ENCODE results near the gene EIF4EBP2. TPM values are rescaled to one million over a fixed set of nuclear protein-coding genes. Genes with fewer than 3 reads are reported as not detected.

Gene EIF4EBP2
- total RNA-seq, 1 donor from 2014 or later = 122 TPM

GRCh38 chr10:70410608-70411007 is 6.7 kb downstream of the EIF4EBP2 start:
- H3K4me3 Mint-ChIP-seq = no peak overlapping the region
- peaks cover 5% of the 10 kb centered on the region for H3F3A ChIP-seq (ENCODE audit: low read depth)
- peaks cover 62% of the 10 kb centered on the region for H3K36me3 Mint-ChIP-seq
- no peak overlapping the region for H3K4me3 ChIP-seq
- no peak overlapping the region for H3K9ac ChIP-seq
- peaks cover 33% of the 10 kb centered on the region for H3K4me1 Mint-ChIP-seq
- H3K27ac ChIP-seq = no peak overlapping the region
- H2AFZ ChIP-seq (replicated peaks) = no peak overlapping the region
- peaks cover 74% of the 10 kb centered on the region for H4K20me1 ChIP-seq (ENCODE audit: low read depth)
- peaks cover 98% of the 10 kb centered on the region for H3K79me2 ChIP-seq (ENCODE audit: low read depth)
- peaks cover 5% of the 10 kb centered on the region for H3K27me3 Mint-ChIP-seq (ENCODE audit: insufficient read depth, low read depth)
- no peak for TF ChIP-seq EZH2 (IDR thresholded peaks at IDR 0.05)
- no peak for TF ChIP-seq CTCF (IDR thresholded peaks at IDR 0.05)
- TF ChIP-seq EZH2phosphoT487 (IDR thresholded peaks at IDR 0.05) = no peak
- H3K9me3 Mint-ChIP-seq = peaks cover 13% of the 10 kb centered on the region
- H3K4me2 ChIP-seq = no peak overlapping the region
- no peak overlapping the region for H3K27ac Mint-ChIP-seq
- no peaks in the 10 kb centered on the region for H3K27me3 ChIP-seq
- H3K36me3 ChIP-seq = peaks cover 6% of the 10 kb centered on the region
- no peak for DNase-seq (ENCODE audit: low spot score)
- no peaks in the 10 kb centered on the region for H3K9me3 ChIP-seq (ENCODE audit: low read depth)
- H3K4me1 ChIP-seq = peaks cover 5% of the 10 kb centered on the region

GRCh38 chr10:70412356-70412755 is 8.4 kb downstream of the EIF4EBP2 start:
- Histone ChIP-seq H3K4me3 (no peak overlapping the region), H3K27ac (no peak overlapping the region), H3F3A (ENCODE audit: low read depth) (no peaks in the 10 kb centered on the region), H3K27me3 (no peaks in the 10 kb centered on the region), H3K4me1 (no peaks in the 10 kb centered on the region), H3K9me3 (ENCODE audit: low read depth) (no peaks in the 10 kb centered on the region), H3K9ac (no peak overlapping the region), H3K36me3 (no peaks in the 10 kb centered on the region), H3K4me2 (no peak overlapping the region), H4K20me1 (ENCODE audit: low read depth) (peaks cover 70% of the 10 kb centered on the region), H2AFZ (replicated peaks) (no peak overlapping the region), H3K79me2 (ENCODE audit: low read depth) (peaks cover 98% of the 10 kb centered on the region)
- Mint-ChIP-seq H3K4me3 (no peak overlapping the region), H3K27ac (no peak overlapping the region), H3K36me3 (peaks cover 60% of the 10 kb centered on the region), H3K27me3 (ENCODE audit: insufficient read depth, low read depth) (peaks cover 3% of the 10 kb centered on the region), H3K4me1 (peaks cover 21% of the 10 kb centered on the region), H3K9me3 (peaks cover 13% of the 10 kb centered on the region)
- no peak for DNase-seq (ENCODE audit: low spot score)
- TF ChIP-seq EZH2 (IDR thresholded peaks at IDR 0.05) = no peak
- TF ChIP-seq CTCF (IDR thresholded peaks at IDR 0.05) = no peak
- TF ChIP-seq EZH2phosphoT487 (IDR thresholded peaks at IDR 0.05) = no peak

DNA sequence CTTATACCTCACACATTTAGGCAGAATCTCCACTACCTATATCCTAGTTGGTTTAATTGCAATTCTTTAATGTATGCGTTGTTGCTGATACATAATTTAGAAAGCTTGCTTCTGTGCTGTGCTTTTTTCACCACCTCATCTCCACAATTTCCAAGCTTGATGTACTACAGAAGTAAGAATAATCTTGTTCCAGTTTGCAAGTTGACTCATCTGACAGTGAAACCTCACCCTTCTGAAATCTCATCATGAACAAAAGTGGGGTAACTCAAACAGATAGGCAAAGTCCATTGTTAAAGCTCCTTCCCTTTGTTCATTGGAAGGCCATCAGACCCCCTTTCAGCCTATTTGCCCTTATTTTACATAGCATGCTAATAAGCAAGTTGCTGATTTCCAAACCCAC is 13.6 kb downstream of the EIF4EBP2 start:
- TF ChIP-seq CTCF (IDR thresholded peaks at IDR 0.05) = no peak
- no peak for TF ChIP-seq EZH2phosphoT487 (IDR thresholded peaks at IDR 0.05)
- TF ChIP-seq EZH2 (IDR thresholded peaks at IDR 0.05) = no peak
- H3K9me3 Mint-ChIP-seq = no peaks in the 10 kb centered on the region
- no peak overlapping the region for H3K9ac ChIP-seq
- no peak for DNase-seq (ENCODE audit: low spot score)
- H3K27ac Mint-ChIP-seq = no peak overlapping the region
- no peaks in the 10 kb centered on the region for H3K27me3 ChIP-seq
- peaks cover 54% of the 10 kb centered on the region for H4K20me1 ChIP-seq (ENCODE audit: low read depth)
- H3K4me3 Mint-ChIP-seq = no peak overlapping the region
- no peaks in the 10 kb centered on the region for H3K27me3 Mint-ChIP-seq (ENCODE audit: insufficient read depth, low read depth)
- H3K4me3 ChIP-seq = no peak overlapping the region
- no peak overlapping the region for H3K27ac ChIP-seq
- peaks cover 2% of the 10 kb centered on the region for H3K4me1 Mint-ChIP-seq
- H3K36me3 ChIP-seq = peaks cover 2% of the 10 kb centered on the region
- H3F3A ChIP-seq (ENCODE audit: low read depth) = no peaks in the 10 kb centered on the region
- H3K4me1 ChIP-seq = peaks cover 4% of the 10 kb centered on the region
- peaks cover 46% of the 10 kb centered on the region for H3K36me3 Mint-ChIP-seq
- H2AFZ ChIP-seq (replicated peaks) = no peak overlapping the region
- H3K79me2 ChIP-seq (ENCODE audit: low read depth) = peaks cover 72% of the 10 kb centered on the region
- H3K4me2 ChIP-seq = no peak overlapping the region
- no peaks in the 10 kb centered on the region for H3K9me3 ChIP-seq (ENCODE audit: low read depth)
